Stimulated activated effector memory CD8-positive, alpha-beta T cell treated with anti-CD3 and anti-CD28 coated beads, Interleukin-12 subunit alpha, Interleukin-12 subunit beta, amount 100 ng/mL, for 72 hours (primary cell): ENCODE results near the gene COX10.
A peak's percentile ranks its signal among the peaks of the same experiment; 100 is the strongest.

Experiments used
- ATAC-seq: fragments of 150-1000 bp; cut with Tn5 transposase; 2 replicates; pipeline ENCODE4 v1.10.0; 2021
- DNase-seq, 2 donors: peaks; one replicate each; pipeline ENCODE4 v3.0.0; 2021 to 2022; ENCODE audit warnings: low spot score in 2 of 2
- H3K27ac Mint-ChIP-seq: one replicate; pipeline ENCODE4 v1.8.0; 2022; ENCODE audit warnings: mild to moderate bottlenecking, mixed read lengths
- H3K36me3 Mint-ChIP-seq: one replicate; pipeline ENCODE4 v1.8.0; 2022; ENCODE audit warnings: mild to moderate bottlenecking, mixed read lengths
- H3K4me1 Mint-ChIP-seq: one replicate; pipeline ENCODE4 v1.8.0; 2022; ENCODE audit warnings: mixed read lengths
- H3K4me3 Mint-ChIP-seq: one replicate; pipeline ENCODE4 v1.8.0; 2022; ENCODE audit warnings: mild to moderate bottlenecking, mixed read lengths
- H3K9me3 Mint-ChIP-seq: one replicate; pipeline ENCODE4 v1.8.0; 2022; ENCODE audit warnings: mixed read lengths

COX10 gene

GRCh38 chr17:14125518-14126137 is 56.3 kb downstream of the COX10 start:
- Mint-ChIP-seq H3K4me3 (no peak overlapping the region), H3K36me3 (no peaks in the 10 kb centered on the region), H3K4me1 (peaks cover 25% of the 10 kb centered on the region), H3K9me3 (no peaks in the 10 kb centered on the region), H3K27ac (no peak overlapping the region)
- ATAC-seq (no peak), DNase-seq (no peak)

DNA sequence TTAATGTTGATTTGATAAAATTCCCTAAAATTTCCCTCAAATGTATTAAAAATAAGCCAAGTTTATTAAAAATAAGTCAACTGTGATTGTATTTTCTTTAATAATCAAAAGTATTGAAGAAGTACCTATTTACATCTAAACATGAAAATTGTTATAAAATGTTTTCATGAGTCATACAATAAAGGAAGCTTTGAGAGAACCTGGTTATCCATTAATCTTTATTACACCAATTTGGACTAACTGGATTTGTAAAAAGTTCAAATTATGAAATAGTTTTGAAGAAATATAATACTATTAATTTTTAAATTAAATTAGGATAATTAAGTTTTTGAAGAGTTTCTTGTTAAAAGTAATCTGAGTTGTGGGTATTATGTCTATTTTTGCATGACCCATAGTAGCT is 63.8 kb downstream of the COX10 start:
- Mint-ChIP-seq H3K36me3 (no peaks in the 10 kb centered on the region), H3K4me3 (no peak overlapping the region), H3K27ac (no peak overlapping the region), H3K4me1 (peaks cover 5% of the 10 kb centered on the region), H3K9me3 (no peaks in the 10 kb centered on the region)
- no peak for DNase-seq
- ATAC-seq, result no peak

- Mint-ChIP-seq H3K27ac (no peak overlapping the region), H3K9me3 (no peaks in the 10 kb centered on the region), H3K4me3 (no peak overlapping the region), H3K36me3 (no peaks in the 10 kb centered on the region), H3K4me1 (peaks cover 5% of the 10 kb centered on the region)
- ATAC-seq (no peak), DNase-seq (no peak)
These were observed 65.2 kb downstream of the COX10 start for GRCh38 chr17:14134456-14134855.

- Mint-ChIP-seq H3K36me3 (no peaks in the 10 kb centered on the region), H3K9me3 (no peaks in the 10 kb centered on the region), H3K4me3 (no peak overlapping the region), H3K27ac (peak overlapping the region; percentile 27), H3K4me1 (peaks cover 5% of the 10 kb centered on the region)
- no peak for DNase-seq
- ATAC-seq, result no peak
These were observed 66.7 kb downstream of the COX10 start for GRCh38 chr17:14135906-14136590.

- no peaks in the 10 kb centered on the region for H3K36me3 Mint-ChIP-seq
- ATAC-seq, result no peak
These were observed 69.3 kb downstream of the COX10 start for GRCh38 chr17:14138649-14139048.

DNA sequence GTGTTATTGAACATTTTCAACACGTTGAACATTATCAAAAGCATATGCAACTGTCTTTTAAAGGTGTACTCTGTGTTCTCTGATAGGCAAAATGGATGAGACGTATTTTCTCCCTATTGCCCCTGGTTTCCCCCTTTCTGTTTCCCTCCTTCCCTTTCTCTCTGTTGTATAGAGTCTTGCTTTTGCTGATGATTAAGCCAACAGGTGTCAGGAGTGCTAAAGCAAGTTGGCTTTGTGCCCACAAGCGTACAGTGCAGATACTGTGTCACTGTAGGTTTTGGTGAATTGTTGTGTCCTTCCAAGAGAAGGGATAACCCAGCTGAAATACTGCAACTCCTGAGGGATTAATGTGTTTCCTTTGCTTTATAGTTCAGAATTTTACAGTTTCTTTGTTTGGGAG is 74.4 kb downstream of the COX10 start:
- Mint-ChIP-seq H3K27ac (no peak overlapping the region), H3K4me1 (peaks cover 17% of the 10 kb centered on the region)
- DNase-seq, result no peak

More at GRCh38 chr17:14138649-14139048, 69.3 kb downstream of the COX10 start:
- Mint-ChIP-seq H3K9me3 (no peaks in the 10 kb centered on the region), H3K4me1 (peaks cover 8% of the 10 kb centered on the region), H3K27ac (no peak overlapping the region), H3K4me3 (no peak overlapping the region)
- no peak for DNase-seq

DNA sequence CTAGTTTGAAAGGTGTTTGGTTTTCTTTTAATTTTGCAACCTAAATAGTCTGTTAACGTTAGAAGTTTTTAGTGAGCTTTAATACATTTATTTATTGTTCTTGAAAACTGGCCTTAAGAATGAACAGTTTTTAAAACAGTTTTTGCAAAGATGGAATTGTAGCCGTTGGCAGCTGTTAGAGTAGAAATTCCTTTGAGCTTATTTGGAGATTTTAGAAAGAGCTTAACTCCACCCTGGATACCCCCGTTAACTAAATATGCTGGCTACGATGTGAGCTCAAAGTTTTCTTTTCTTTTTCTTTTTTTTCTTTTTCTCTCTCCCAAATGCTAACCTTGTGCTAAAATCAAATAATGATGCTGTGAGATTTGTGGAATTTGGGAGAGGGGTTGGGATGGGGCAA is 75.2 kb downstream of the COX10 start:
- ATAC-seq (no peak), DNase-seq (no peak)
- Mint-ChIP-seq H3K4me1 (peaks cover 17% of the 10 kb centered on the region), H3K27ac (no peak overlapping the region), H3K4me3 (no peak overlapping the region), H3K9me3 (no peaks in the 10 kb centered on the region), H3K36me3 (no peaks in the 10 kb centered on the region)

More for the DNA sequence above, 74.4 kb downstream of the COX10 start:
- no peak for ATAC-seq
- no peaks in the 10 kb centered on the region for H3K36me3 Mint-ChIP-seq
- H3K9me3 Mint-ChIP-seq, result no peaks in the 10 kb centered on the region
- H3K4me3 Mint-ChIP-seq, result no peak overlapping the region

DNA sequence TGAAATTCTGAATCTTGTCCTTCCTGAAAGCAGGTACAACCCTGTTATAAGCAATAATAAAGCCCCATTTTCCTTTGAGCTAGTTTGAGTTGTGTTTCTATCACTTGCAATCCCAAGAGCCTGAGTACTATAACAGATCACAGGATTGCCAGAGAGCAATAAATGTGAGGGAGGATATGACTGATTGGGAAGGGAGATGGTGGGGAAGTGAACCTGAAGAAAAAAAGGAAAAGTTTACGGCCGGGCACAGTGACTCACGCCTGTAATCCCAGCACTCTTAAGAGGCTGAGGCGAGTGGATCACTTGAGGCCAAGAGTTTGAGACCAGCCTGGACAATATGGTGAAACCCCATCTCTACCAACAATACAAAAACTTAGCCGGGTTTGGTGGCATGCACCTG is 80.4 kb downstream of the COX10 start:
- H3K36me3 Mint-ChIP-seq, result no peaks in the 10 kb centered on the region
- peaks cover 26% of the 10 kb centered on the region for H3K4me1 Mint-ChIP-seq
- no peak for ATAC-seq
- DNase-seq, result no peak
- H3K9me3 Mint-ChIP-seq, result peaks cover 2% of the 10 kb centered on the region
- no peak overlapping the region for H3K27ac Mint-ChIP-seq
- H3K4me3 Mint-ChIP-seq, result no peak overlapping the region

- H3K9me3 Mint-ChIP-seq, result peaks cover 2% of the 10 kb centered on the region
- H3K4me1 Mint-ChIP-seq, result peaks cover 19% of the 10 kb centered on the region
- ATAC-seq (no peak), DNase-seq (no peak)
- H3K27ac Mint-ChIP-seq, result no peak overlapping the region
- H3K4me3 Mint-ChIP-seq, result no peak overlapping the region
- H3K36me3 Mint-ChIP-seq, result no peaks in the 10 kb centered on the region
These were observed 81.3 kb downstream of the COX10 start for GRCh38 chr17:14150619-14151018.

GRCh38 chr17:14152721-14153120 is 83.4 kb downstream of the COX10 start:
- Mint-ChIP-seq H3K4me3 (no peak overlapping the region), H3K36me3 (no peaks in the 10 kb centered on the region), H3K9me3 (peaks cover 2% of the 10 kb centered on the region), H3K4me1 (peaks cover 31% of the 10 kb centered on the region), H3K27ac (no peak overlapping the region)
- ATAC-seq, result no peak
- no peak for DNase-seq

DNA sequence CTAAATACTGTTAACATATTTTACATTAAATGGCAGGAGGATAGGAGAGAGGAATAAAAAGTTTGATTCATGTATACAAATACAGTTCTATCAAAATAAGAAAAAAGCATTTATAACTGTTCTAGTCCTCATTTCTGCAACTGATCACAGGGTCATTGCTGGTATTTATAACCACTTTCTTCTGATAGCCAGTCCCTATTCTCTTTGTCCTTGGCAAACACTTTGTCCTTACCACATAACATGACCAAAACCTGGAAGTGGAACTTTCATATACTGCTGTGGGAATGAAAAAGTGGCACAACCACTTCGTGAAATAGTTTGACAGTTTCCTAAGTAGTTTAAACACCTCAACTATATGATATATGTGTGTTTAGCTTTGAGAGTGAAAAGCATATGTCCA is 84.1 kb downstream of the COX10 start:
- peaks cover 31% of the 10 kb centered on the region for H3K4me1 Mint-ChIP-seq
- DNase-seq (no peak), ATAC-seq (no peak)
- no peak overlapping the region for H3K4me3 Mint-ChIP-seq
- H3K27ac Mint-ChIP-seq, result no peak overlapping the region
- H3K36me3 Mint-ChIP-seq, result no peaks in the 10 kb centered on the region
- H3K9me3 Mint-ChIP-seq, result peaks cover 2% of the 10 kb centered on the region

GRCh38 chr17:14156689-14157088 is 87.4 kb downstream of the COX10 start:
- ATAC-seq (no peak), DNase-seq (no peak)
- Mint-ChIP-seq H3K4me3 (no peak overlapping the region), H3K9me3 (peaks cover 2% of the 10 kb centered on the region), H3K27ac (peak overlapping the region; percentile 18), H3K36me3 (peaks cover 6% of the 10 kb centered on the region), H3K4me1 (peaks cover 20% of the 10 kb centered on the region)

- ATAC-seq, result no peak
- Mint-ChIP-seq H3K4me3 (no peak overlapping the region), H3K4me1 (peaks cover 12% of the 10 kb centered on the region), H3K36me3 (peaks cover 12% of the 10 kb centered on the region), H3K27ac (no peak overlapping the region), H3K9me3 (no peaks in the 10 kb centered on the region)
- no peak for DNase-seq
These were observed 88.5 kb downstream of the COX10 start for GRCh38 chr17:14157822-14158221.

- Mint-ChIP-seq H3K4me1 (peaks cover 12% of the 10 kb centered on the region), H3K9me3 (no peaks in the 10 kb centered on the region), H3K4me3 (no peak overlapping the region), H3K36me3 (peaks cover 21% of the 10 kb centered on the region), H3K27ac (no peak overlapping the region)
- ATAC-seq (no peak), DNase-seq (no peak)
These were observed 89.4 kb downstream of the COX10 start for GRCh38 chr17:14158707-14159106.

DNA sequence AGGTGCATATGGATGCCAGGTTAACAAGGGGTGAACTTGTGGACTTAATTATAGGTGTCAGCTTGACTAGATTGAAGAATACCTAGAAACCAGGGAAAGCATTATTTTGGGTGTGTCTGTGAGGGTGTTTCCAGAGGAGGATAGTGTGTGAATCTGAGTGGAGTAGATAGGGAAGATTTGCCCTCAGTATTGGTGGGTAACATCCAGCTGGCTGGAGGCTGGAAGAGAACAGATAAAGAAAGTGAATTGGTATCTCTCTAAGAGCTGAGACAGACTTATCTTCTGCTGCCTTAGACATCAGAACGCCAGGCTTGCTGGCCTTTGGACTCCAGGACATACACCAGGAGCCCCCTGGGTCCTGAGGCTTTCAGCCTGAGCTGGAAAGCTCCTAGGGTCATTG is 92.1 kb downstream of the COX10 start:
- no peak for ATAC-seq
- no peak for DNase-seq
- H3K4me3 Mint-ChIP-seq, result no peak overlapping the region
- H3K36me3 Mint-ChIP-seq, result peaks cover 23% of the 10 kb centered on the region
- peaks cover 18% of the 10 kb centered on the region for H3K4me1 Mint-ChIP-seq
- no peak overlapping the region for H3K27ac Mint-ChIP-seq
- H3K9me3 Mint-ChIP-seq, result no peaks in the 10 kb centered on the region

DNA sequence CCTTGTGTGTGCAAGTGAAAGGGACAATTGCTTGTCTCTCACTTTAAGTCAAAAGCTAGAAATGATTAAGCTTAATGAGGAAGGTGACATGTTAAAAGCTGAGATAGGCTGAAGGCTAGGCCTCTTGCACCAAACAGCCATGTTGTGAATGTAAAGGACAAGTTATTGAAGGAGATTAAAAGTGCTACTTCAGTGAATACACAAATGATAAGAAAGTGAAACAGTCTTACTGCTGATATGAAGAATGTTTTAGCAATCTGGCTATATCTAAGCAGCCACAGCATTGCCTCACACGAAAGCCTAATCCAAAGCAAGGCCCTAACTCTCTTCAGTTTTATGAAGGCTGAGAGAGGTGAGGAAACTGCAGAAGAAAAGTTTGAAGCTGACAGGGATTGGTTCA is 96.3 kb downstream of the COX10 start:
- DNase-seq (no peak), ATAC-seq (no peak)
- Mint-ChIP-seq H3K27ac (no peak overlapping the region), H3K4me1 (peaks cover 8% of the 10 kb centered on the region), H3K36me3 (peaks cover 16% of the 10 kb centered on the region), H3K9me3 (peaks cover 5% of the 10 kb centered on the region), H3K4me3 (no peak overlapping the region)
